ENCODE results near the gene ZDHHC3.

ZDHHC3 gene

DNA sequence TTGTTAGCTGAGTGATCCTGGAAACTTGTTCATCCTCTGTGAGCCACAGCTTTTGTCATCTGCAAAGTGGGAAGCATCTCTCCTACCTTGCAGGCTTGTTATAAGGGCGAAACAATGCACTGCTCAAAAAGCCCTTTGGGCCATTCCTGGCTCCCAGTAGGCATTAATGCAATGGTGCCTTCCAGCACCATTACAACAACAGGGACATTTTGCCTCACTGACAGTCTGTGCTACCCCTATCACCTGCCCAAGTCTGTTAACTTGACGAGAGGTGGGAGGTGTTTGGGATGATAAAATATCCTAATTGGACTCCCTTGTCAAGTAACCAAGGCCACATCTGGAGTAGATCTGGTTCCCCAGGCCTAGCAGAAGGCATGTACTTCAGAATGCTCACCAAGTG lies 44.2 kb downstream of the ZDHHC3 start:
- no peaks in the 10 kb centered on the region; the same call in 1 of the 2 replicates for H4K20me1 ChIP-seq (ENCODE audit: insufficient read depth, low read length)
- no peak overlapping the region for H3K9ac ChIP-seq (ENCODE audit: low read length)
- no peaks in the 10 kb centered on the region for H3K4me1 ChIP-seq (ENCODE audit: low read length)
- no peak overlapping the region for H3K4me3 ChIP-seq (ENCODE audit: low read length)
- H2AFZ ChIP-seq (ENCODE audit: low read depth, low read length): no peak overlapping the region
- H3K4me2 ChIP-seq (ENCODE audit: low read length): no peak overlapping the region
- TF ChIP-seq EZH2phosphoT487 (IDR thresholded peaks at IDR 0.05; ENCODE audit: low read depth): no peak
- TF ChIP-seq, protein P1, sequence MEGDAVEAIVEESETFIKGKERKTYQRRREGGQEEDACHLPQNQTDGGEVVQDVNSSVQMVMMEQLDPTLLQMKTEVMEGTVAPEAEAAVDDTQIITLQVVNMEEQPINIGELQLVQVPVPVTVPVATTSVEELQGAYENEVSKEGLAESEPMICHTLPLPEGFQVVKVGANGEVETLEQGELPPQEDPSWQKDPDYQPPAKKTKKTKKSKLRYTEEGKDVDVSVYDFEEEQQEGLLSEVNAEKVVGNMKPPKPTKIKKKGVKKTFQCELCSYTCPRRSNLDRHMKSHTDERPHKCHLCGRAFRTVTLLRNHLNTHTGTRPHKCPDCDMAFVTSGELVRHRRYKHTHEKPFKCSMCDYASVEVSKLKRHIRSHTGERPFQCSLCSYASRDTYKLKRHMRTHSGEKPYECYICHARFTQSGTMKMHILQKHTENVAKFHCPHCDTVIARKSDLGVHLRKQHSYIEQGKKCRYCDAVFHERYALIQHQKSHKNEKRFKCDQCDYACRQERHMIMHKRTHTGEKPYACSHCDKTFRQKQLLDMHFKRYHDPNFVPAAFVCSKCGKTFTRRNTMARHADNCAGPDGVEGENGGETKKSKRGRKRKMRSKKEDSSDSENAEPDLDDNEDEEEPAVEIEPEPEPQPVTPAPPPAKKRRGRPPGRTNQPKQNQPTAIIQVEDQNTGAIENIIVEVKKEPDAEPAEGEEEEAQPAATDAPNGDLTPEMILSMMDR (IDR thresholded peaks at IDR 0.05; ENCODE audit: low read depth, low read length): no peak
- H3K36me3 ChIP-seq (replicated peaks; ENCODE audit: low read depth, low read length): peaks cover 21% of the 10 kb centered on the region
- H3K9me3 ChIP-seq (ENCODE audit: insufficient read depth, low read length): no peaks in the 10 kb centered on the region
- 0 out of 2 replicates have a peak, but pooled peaks cover 3% of the 10 kb centered on the region for H3K79me2 ChIP-seq (ENCODE audit: low read length)
- H3K27ac ChIP-seq (ENCODE audit: low read length): no peak overlapping the region
- H3K27me3 ChIP-seq (ENCODE audit: low read depth, low read length): no peaks in the 10 kb centered on the region

DNA sequence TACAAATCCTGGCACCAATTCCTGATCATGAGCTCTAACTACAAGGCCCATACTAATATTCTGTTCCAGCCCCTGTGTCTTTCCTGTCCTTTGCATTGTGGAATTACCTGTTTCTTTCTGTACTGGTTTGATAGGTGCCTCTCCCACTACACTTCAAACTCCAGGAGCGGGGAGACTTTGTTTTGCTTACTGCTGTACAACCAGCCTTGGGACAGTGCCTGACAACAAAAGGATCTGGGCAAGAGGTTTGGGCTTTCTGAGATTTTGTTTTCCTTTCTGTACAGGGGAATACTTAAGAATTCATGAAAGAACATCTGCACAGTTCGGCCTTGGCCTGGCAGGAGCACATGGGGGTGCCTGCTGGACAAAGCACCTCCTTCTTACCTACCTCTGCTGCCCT lies 45.1 kb downstream of the ZDHHC3 start:
- TF ChIP-seq, protein P1 (IDR thresholded peaks at IDR 0.05; ENCODE audit: low read depth, low read length): no peak
- TF ChIP-seq EZH2phosphoT487 (IDR thresholded peaks at IDR 0.05; ENCODE audit: low read depth): no peak
- Histone ChIP-seq H3K36me3 (replicated peaks; ENCODE audit: low read depth, low read length) (peaks cover 26% of the 10 kb centered on the region), H3K9ac (ENCODE audit: low read length) (no peak overlapping the region), H3K27ac (ENCODE audit: low read length) (no peak overlapping the region), H3K4me2 (ENCODE audit: low read length) (no peak overlapping the region), H3K4me3 (ENCODE audit: low read length) (no peak overlapping the region), H2AFZ (ENCODE audit: low read depth, low read length) (no peak overlapping the region), H4K20me1 (ENCODE audit: insufficient read depth, low read length) (no peaks in the 10 kb centered on the region; the same call in 1 of the 2 replicates), H3K9me3 (ENCODE audit: insufficient read depth, low read length) (no peaks in the 10 kb centered on the region), H3K4me1 (ENCODE audit: low read length) (no peaks in the 10 kb centered on the region), H3K79me2 (ENCODE audit: low read length) (0 out of 2 replicates have a peak, but pooled peaks cover 3% of the 10 kb centered on the region), H3K27me3 (ENCODE audit: low read depth, low read length) (no peaks in the 10 kb centered on the region)

DNA sequence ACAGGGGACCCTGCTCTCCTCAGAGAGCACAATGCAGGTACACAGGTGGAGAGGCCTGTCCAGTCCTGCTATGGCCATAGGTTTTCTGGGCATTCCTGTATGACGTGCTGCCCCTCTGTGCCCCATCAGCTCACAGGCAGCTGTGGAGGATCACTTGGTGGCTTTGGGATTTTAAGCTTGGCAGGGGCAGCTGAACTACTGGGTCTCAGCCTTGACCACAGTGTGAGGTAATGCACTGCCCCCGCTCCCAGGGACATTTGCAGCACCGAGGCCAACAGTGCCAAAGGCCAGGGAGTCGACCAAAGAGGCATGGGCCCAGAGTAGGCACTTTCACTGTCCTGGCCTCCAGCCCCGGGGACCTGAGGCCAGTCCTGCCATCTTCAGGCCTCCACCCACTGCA lies 46.2 kb downstream of the ZDHHC3 start:
- H3K4me2 ChIP-seq (ENCODE audit: low read length): no peak overlapping the region
- no peaks in the 10 kb centered on the region for H3K4me1 ChIP-seq (ENCODE audit: low read length)
- TF ChIP-seq EZH2phosphoT487 (IDR thresholded peaks at IDR 0.05; ENCODE audit: low read depth): no peak
- TF ChIP-seq, protein P1 (IDR thresholded peaks at IDR 0.05; ENCODE audit: low read depth, low read length): no peak
- H3K9ac ChIP-seq (ENCODE audit: low read length): no peak overlapping the region
- no peak overlapping the region for H2AFZ ChIP-seq (ENCODE audit: low read depth, low read length)
- no peak overlapping the region for H3K27ac ChIP-seq (ENCODE audit: low read length)
- H3K36me3 ChIP-seq (replicated peaks; ENCODE audit: low read depth, low read length): peaks cover 32% of the 10 kb centered on the region
- H3K27me3 ChIP-seq (ENCODE audit: low read depth, low read length): no peaks in the 10 kb centered on the region
- H3K9me3 ChIP-seq (ENCODE audit: insufficient read depth, low read length): no peaks in the 10 kb centered on the region
- H4K20me1 ChIP-seq (ENCODE audit: insufficient read depth, low read length): no peaks in the 10 kb centered on the region
- no peaks in the 10 kb centered on the region for H3K79me2 ChIP-seq (ENCODE audit: low read length)
- no peak overlapping the region for H3K4me3 ChIP-seq (ENCODE audit: low read length)

DNA sequence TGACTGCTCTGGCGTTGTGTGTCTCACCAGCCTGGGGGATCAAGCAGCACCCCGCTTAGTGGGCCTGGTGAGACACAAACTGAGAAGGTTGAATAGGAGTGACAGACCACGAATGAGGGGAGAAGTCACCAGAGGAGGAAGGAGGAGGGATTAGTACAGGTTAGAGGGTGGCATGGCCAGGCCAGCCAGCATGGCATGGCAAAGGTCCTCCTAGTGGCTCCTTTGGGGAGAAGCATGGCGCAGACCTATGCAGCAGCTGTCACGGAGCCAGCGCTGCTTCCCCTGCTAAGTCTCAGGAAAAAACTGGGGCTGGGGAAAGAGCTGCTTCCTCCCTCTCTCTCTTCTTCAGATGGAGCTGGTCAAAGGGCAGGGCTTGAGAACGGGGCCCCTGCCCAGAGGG lies 48.6 kb downstream of the ZDHHC3 start:
- Histone ChIP-seq H4K20me1 (ENCODE audit: insufficient read depth, low read length) (no peaks in the 10 kb centered on the region), H3K36me3 (replicated peaks; ENCODE audit: low read depth, low read length) (peaks cover 27% of the 10 kb centered on the region), H3K27ac (ENCODE audit: low read length) (no peak overlapping the region), H3K4me3 (ENCODE audit: low read length) (no peak overlapping the region), H3K4me2 (ENCODE audit: low read length) (no peak overlapping the region), H2AFZ (ENCODE audit: low read depth, low read length) (no peak overlapping the region), H3K4me1 (ENCODE audit: low read length) (no peaks in the 10 kb centered on the region), H3K9me3 (ENCODE audit: insufficient read depth, low read length) (no peaks in the 10 kb centered on the region), H3K27me3 (ENCODE audit: low read depth, low read length) (no peaks in the 10 kb centered on the region), H3K9ac (ENCODE audit: low read length) (no peak overlapping the region), H3K79me2 (ENCODE audit: low read length) (no peaks in the 10 kb centered on the region)
- TF ChIP-seq, protein P1 (IDR thresholded peaks at IDR 0.05; ENCODE audit: low read depth, low read length): no peak
- TF ChIP-seq EZH2phosphoT487 (IDR thresholded peaks at IDR 0.05; ENCODE audit: low read depth): no peak

All from OCI-LY3 (cell line).